Middle frontal gyrus (tissue), 1 donor: ENCODE data around the gene CELF2.
"Not testable (repeated sequence)": the region's sequence is repeated elsewhere in the genome, so short reads cannot be mapped to it uniquely, and the experiment has no call there.

Experiments used
- DNase-seq: peaks from one replicate; pipeline ENCODE4 v3.0.0-alpha.2; 2015; ENCODE audit warnings: low spot score; ENCODE audit errors: extremely low spot score

CELF2 gene

DNA sequence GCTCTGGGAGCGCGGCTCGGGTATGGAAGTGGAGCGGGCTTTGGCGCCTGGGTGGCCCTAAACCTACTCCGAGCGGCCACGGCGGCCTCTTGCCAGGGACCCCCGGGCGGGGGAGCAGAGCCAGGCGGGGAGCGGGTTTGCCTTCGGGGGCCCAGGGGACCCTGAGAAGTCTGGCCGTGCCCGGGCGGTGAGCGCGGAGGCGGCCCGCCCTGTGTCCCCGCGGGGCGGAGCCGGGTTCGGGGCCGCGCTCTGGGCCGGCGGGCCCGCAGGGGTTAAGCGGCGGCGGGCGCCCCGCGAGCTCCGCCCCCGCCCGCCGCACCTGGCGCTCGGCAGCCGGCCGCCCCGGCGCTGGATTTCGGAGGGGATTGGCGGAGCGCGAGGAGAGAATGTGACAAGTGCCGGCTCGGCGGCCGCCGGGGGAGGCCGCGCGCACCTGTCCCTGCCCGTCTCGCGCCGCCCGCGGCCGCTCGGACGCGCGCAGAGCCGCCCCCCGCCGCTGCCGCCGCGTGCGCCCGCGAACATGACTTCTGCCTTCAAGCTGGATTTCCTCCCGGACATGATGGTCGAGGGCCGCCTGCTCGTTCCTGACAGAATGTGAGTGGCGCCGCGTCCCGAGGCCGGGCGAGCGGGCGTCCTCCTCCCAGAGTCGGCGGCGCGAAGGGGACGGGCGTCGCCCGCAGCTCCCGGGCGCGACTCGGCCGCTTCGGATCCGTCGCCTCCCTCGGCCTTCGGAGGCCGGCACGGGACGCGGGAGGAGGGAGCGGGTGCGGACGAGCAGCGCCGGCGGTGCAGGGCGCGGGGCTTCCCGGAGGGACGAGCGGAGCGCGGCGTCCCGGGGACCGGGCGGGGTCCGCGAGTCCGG lies at the start of gene CELF2:
Gene CELF2, plus strand, starts transcription at position 303 of the 862 bp plus-strand sequence. Its CDS starts 218 bp downstream, at position 521.
- peak; percentile 2 for DNase-seq

DNA sequence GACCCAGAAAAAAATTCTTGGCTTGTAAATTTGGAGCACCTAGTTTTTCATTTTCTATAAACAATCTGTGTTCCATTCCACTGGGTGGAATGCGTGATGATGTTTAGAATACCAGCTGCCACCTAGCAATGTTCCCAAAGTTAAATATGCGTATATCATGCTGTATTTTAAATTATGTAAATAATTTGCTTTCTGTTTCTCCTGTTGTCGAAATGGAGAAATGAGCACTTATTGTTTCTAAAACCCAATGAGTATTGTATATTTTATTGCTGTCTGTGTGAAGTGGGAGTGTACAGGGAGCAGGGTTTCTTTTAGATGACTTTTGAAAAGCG lies 49.4 kb upstream of the CELF2 start:
- no peak for DNase-seq

DNA sequence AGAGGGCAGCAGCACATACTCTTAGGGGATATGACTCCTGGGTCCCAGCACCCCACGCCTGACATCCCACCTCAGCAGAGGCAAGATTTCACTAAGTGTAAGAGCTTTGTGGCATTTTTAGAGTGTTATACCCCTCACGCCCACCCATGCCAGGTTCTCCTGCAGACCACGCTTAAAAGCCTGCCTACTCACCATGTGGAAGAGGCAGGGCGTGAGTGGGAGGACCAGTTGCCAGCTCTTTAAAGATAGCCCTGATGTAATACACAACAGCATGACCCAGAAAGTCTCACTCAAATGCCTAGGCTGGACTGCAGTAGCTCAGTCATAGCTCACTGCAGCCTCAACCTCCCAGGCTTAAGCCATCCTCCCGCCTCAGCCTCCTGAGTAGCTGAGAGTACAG lies 44.4 kb upstream of the CELF2 start:
- DNase-seq = no peak

DNA sequence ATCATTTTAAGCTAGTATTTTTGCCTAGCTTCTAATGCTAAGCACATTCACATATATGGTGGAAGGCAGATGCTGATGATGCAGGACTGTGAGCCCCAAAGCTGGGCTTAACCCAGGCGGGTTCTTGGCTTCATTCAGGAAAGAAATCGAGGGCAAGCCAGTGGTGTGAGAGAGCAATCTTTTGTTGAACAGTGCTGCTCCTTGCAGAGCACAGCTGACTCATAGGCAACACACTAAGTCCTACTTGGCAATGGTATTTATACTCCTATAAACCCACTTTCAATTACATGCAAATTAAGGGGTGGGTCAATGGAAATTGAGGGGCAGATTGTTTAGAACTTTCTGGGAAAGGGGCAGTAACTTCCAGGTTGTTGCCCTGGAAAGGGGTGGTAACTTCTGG lies 42.0 kb upstream of the CELF2 start:
- DNase-seq = no peak

DNA sequence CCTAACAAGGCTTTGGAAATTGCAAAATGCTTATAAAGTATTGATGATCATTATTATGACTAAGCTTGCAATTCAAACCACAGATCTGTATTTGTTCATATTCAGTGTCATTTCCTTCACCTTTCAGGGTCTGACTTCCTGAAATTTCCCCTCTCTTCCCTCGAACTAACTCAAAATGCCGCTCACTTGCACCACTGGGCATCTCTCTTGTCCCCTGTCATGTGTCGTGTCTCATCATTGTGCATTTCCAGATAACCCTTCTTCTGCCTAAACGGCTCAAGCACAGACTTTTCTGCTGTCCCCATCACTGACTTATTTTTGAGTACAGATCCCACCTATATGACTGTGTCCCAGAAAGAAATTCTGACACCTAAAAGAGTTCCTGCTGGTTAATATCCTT lies 41.0 kb upstream of the CELF2 start:
- DNase-seq = no peak

DNA sequence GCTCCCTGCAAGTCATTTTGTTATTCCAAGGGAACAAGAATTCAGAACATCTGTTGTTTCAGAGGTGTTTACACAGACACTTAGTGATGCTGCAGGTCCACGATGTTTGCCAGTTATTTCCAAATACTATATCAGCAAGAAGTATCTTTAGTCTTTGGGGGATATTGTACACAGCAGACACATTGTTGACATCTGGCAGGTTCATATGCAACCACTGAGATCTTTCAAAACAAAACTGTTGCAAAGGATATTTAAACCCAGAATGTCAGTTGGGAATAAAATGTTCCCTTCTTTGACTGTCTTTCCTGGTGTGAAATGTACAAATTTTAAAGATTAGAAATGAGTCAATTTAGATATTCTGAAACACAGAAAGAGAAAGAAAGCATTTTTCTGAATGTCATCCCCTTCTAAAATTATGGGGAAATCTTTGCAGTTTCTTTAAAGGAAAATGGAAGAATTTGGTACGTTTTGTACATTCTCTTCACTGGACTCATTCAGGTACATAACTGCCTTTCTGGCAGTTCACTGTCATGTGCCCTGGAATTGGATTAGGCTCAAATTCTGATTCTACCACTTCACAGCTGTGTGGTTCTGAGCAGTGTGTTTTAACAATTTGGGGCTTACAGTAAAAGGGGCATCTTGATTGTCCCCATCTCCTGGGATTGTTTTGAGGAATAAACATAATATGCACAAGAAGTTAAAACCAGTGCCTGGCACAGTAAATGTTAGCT lies 40.3 kb upstream of the CELF2 start:
- no peak for DNase-seq

DNA sequence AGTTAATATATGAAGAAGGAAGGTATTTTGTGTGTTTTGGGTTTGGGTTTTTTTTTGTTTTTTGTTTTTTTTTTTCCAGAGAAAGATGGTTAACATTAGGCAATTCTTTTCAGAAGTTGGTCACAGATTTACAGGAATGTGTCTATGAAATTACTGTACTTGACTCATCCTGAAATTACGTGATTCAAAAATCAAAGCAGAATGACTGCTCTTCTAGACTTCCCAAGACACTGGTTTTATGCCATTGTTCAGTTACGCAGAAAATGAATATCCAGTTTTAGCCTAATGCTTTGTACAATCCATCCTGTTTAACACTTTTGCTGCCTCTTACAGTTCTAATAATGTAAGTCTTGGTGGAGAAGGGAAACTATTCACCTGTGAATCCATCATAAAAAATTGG lies 39.7 kb upstream of the CELF2 start:
- DNase-seq = no peak

DNA sequence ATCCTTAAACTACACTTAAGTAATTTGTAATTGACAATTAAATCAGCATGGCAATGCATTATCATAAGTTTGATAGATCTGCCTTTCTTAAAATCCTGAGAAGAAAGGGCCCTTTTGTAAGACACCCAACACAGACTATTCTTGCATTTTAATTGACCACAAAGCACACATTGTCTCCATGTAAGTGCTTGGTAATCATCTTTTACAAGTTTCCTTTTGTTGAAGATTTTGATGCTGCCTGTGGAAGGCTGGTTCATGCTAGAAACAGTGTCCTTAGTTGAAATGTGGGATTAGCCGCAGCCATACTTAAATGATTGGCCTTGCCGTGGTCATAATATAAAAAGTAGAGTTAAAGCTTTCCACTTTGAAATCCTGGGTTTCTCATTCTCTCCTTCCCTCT lies 32.3 kb upstream of the CELF2 start:
- DNase-seq = no peak

DNA sequence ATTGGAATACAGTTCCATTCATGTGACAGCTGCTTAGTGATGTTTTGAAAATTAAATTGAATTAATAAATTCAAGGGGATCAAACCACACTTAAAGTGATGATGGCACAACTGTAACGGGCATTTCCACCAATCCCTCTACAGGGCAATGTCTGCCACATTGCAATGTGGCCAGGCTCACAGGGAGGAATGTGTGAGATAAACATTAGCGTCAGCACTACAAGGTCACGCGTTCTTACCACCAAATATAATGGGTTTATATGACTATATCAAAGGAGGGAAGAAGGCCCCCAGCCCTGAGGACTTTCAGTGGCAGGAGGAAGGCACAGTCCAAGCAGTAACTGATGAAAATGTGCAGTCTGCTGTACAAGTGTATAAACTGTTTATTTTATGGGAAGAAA lies 31.1 kb upstream of the CELF2 start:
- no peak for DNase-seq

DNA sequence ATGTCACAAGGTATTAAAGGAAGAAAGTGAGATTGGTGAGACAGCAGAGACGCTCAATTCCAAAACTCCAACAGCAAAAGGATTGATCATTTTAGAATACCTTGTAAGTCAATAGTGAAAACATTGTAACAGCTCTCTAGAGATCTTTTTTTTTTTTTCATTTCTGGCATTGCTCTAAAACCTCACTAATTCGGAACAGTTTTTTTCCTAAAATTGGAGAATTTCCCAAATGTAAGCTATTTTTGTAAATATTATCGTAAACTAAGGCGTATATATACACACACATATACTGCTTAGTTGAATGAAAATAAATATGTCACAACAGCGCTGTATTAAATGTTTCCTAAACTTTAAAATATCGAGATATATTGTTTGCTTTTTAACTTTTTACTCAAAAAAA lies 30.6 kb upstream of the CELF2 start:
- no peak for DNase-seq

DNA sequence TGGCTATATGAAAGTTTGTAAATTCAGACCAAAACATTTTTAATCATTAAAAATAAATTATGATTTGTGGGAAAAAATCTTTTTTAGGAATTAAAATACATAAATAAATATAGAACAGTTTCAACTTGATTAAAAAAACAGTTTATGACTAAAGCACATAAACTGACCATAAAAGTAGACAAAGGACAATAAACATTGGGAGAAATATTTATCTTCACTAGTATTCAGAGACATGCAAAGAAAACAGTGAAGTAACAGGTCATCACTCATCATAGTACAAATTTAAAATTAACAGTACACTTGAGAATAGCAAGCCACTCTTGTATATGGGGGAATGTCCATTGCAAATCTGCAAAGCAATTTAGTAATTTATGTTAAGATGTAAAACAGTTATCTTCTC lies 28.0 kb upstream of the CELF2 start:
- no peak for DNase-seq

DNA sequence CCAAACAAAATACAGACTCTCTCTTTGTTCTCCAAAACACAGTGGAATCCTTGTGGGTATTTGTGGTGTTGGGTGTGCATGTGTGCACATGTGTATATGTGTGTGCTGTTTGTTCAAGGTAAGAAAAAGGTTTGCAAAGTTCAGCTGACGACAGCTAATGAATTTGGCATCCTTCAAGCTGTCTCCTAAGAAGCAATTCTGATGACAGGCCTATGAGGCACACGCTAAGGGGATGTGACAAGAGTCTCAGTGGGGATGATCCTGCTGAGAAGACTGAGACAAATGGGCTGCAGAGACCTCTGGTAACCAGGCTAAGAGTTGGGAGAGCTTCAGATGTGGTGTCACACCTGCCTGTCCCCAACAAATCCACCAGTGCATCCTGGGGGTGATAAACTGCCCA lies 26.5 kb upstream of the CELF2 start:
- no peak for DNase-seq

DNA sequence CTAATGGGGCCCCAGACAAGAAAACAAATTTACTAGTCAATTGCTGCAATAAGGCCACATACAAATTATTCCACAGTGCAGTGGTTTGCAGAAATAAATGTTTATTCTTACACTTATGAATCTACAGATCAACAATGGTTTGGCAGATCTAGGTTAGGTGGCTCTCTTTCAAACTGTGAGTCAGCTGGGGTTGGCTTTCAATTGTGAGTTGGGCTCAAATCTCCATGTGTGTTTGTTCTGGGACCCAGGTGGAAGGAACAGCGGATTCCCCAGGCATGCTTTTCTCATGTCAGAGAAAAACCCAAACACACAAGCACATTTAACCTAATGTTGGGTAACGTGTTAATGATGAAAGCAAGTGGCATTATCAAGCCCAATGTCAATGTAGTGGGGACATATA lies 25.6 kb upstream of the CELF2 start:
- DNase-seq = no peak

DNA sequence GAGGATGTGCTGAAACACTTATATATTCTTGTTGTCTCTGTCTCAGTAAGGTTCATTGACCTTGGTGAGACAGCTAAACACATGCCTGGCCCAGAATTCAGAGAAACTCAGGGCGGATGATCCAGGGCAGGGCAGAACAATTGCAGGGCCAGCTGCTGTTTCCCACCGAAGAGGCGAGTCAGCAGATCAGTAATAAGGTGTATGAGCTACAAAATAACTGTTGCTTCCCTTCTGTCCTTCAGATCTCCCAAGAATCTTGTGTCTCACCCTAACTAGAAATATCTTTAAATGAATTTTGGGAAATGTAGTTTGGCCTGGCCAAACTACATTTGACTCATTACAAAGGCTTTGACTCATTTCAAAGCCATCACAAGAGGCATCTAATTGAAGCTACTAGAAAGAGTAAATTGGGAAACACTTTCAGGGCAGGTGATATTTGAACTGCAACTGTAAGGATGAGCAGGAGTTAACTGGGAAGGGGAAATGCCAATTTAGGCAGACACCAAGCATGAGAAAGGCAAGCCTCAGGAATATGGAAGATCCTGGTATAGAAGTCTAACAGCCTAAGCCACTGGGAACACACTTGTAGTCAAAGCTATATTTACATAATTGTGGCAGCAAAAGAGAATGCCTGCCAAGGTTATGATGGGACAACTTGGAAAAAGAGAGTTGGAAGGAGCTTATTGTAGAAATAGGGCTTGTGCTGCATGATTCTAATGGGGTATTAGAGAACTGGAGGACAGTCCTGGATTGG lies 24.5 kb upstream of the CELF2 start:
- DNase-seq = no peak

DNA sequence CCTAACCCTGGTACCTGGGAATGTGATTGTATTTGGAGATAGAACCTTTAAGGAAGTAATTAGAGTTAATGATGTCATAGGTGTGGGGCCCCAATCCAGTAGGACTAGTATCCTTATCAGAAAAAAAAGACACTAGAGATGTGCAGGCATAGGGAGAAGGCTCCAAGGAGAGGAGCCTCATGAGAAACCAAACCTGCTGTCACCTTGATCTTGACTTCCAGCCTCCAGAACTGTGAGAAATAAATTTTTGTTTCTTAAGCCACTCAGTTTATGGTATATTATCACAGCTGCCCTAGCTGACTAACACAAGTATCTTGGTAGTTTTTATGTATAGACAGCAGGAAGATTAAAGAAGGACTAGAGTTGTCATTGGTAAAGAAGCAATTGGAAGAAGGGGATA lies 23.9 kb upstream of the CELF2 start:
- no peak for DNase-seq

DNA sequence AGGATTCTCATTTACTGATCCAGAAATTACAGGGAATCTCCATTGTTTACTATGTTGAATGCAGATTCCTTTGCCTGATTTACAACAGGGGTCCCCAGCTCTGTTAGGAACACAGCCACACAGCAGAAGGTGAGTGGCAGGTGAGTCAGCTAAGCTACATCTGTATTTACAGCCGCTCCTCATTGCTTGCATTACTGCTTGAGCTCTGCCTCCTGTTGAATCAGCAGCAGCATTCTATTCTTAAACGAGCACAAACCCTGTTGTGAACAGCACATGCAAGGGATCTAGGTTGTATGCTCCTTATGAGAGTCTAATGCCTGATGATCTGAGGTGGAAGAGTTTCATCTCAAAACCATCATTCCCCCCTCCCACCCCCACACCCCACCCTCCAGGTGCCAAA lies 23.3 kb upstream of the CELF2 start:
- DNase-seq = no peak

DNA sequence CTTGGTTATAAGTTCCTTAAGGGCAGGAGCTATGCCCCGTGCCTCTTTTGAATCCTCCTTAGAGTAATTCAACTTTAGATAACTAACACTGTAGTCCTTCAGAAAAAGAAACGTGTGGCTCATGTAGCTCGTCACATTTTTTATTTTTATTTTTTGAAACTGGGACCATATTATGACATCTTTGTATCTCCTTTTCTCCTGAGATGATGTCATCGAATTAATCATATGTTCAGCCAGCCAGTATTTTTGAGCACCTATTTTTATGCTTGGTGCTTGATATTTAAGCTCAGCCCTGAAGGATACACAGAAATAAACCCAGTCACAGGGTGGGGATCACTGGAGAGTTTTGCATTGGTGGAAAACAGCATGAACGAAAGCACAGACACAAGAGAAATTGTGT lies 22.6 kb upstream of the CELF2 start:
- DNase-seq = no peak

DNA sequence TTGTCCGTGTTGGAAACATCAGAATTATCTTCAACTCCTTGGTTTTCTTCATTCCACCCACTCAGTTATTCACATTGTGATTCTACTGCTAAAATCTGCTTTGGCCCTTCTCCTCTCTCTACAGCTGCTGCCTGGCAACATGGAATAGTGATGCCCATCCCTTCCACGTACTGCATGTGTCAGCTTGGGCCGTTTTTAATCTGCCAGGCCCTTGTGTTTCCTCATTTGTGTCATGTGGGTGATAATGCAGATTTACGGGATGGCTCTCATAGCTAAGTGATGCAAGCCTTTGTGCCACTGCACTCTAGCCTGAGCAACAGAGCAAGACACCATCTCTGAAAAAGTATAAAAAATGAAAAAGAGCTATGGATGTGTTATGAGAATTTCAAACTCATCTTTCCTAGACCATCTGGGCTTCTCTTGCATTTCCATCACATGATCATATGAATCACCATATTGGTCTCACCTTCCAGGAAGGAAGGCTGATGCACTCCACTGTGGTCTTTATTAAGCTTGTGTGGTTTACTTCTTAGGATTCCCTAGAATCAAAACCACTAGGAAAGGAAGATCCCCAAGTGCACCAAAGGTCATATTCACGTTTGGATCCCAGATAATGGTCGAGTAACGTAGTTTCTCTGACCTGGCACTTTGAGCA lies 20.6 kb upstream of the CELF2 start:
- DNase-seq = no peak

DNA sequence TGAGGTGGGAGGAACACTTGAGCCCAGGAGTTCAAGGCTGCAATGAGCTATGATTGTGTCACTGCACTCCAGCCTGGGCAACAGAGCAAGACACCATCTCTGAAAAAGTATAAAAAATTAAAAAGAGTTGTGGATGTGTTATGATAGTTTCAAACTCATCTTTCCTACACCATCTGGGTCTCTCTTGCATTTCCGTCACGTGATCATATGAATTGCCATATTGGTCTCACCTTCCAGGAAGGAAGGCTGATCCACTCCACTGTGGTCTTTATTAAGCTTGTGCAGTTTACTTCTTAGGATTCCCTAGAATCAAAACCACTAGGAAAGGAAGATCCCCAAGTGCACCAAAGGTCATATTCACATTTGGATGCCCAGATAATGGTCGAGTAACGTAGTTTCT lies 18.2 kb upstream of the CELF2 start:
- not testable (repeated sequence) for DNase-seq

DNA sequence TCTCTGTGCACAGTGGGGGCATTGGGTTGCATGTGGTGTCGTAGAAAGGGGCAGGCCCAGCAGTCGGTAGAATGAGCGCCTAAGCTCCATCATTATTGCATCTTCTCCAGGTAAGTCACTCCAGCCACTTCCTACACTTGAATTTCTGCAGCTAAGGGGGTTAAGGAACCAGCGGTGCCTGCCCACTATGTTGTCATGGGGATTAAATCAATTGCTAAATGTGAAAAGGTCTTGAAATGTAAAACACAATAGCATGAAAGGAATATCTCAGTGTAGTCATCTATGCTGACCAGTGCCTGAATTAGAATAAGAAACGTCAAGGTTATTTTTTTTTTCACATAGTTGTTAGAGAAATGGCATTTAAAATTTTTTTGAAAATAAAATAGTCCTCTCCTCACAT lies 15.2 kb upstream of the CELF2 start:
- DNase-seq = no peak

DNA sequence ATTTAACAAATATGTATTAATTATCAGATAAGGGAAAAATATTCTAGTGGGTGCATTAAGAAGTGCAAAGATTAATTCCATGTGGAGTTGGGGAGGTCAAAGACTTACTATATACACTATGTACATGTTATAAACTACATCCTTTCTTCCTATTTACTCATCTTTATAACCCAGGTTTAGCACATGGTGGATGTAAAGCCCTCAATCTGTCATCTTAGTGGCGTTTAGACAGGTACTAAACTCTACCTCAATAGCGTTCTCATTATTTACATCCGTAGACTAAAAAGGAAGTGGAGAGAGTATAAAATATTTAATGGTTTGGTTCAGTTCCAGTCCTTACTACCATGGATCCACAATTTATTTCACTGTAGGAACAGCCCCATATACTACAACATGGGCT lies 14.8 kb upstream of the CELF2 start:
- no peak for DNase-seq

DNA sequence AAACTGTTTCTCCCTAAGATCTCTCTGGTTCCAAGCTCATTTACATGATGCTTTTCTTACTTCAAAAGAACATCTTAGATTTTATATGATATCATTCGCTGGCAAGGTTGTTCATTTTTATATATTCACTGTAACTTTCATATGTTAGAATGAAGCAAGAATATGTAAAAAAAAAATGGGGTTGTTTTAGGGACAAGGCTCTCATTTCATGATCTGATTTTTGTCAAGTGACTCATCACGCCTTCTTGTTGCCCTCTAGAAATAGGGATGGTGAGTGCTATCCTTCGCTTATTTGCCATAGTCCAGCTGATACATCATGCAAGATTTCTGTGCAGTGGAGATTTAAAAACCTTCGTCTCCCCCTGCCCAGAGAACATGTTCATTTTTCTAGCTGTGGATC lies 14.0 kb upstream of the CELF2 start:
- no peak for DNase-seq
